ENCODE measurements around the gene DHRS12. TPM values are rescaled to one million over a fixed set of nuclear protein-coding genes. Genes with fewer than 3 reads are reported as not detected.

DHRS12 gene
- total and polyA plus RNA-seq, 2 experiments from 2014 or later, result 5.5 to 15.7 TPM

DNA sequence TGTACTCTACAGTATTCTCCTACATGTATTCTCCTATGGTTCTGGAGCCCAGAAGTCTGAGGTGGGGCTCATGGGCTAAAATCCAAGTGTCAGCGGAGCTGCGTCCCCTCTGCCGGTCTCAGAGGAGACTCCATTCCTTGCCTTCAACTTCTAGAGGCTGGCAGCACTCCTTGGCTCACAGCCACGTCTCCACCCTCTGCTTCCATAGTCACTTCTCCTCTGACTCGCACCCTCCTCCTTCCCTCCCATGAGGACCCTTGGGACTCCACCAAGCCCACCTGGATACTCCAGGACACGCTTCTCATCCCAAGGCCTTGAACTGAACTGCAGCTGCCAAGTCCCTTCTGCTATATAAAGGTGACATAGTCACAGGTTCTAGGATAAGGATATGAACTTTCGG is 27.8 kb downstream of the DHRS12 start:
- H3K27ac ChIP-seq, result no peak overlapping the region
- no peaks in the 10 kb centered on the region for H3K4me1 ChIP-seq (ENCODE audit: low read depth)
- H3K36me3 ChIP-seq, result no peaks in the 10 kb centered on the region
- H3K27me3 ChIP-seq, result no peaks in the 10 kb centered on the region
- H3K9me3 ChIP-seq (ENCODE audit: low read depth), result no peaks in the 10 kb centered on the region
- TF ChIP-seq CTCF (IDR thresholded peaks at IDR 0.05; ENCODE audit: low read depth, low read length), result no peak
- DNase-seq (ENCODE audit: low read depth in 1 of 2, low spot score in 1 of 2), result no peak
- H3K4me3 ChIP-seq, result no peak overlapping the region

DNA sequence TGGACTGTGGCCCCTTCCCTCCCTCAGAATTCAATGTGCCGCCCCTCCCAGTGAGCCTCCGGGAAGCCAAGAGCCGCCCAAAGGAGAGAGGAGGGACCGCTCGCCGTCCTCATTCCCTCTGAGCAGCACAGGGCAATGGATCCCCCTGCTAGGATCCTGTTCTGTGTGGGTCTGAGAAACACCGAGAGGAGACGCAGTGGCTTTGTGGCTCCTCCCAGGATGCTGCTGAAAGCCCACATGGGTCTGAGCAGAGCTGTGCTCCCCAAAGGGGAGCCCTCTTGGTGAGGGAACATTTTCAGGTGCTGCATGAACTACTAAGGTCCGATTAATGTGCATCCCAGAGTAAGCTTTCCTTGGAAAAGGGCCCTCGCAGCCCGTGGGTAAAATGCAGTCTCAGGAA is 30.4 kb downstream of the DHRS12 start:
- Histone ChIP-seq H3K27ac (no peak overlapping the region), H3K9me3 (ENCODE audit: low read depth) (no peaks in the 10 kb centered on the region), H3K36me3 (no peaks in the 10 kb centered on the region), H3K4me3 (no peak overlapping the region), H3K27me3 (no peaks in the 10 kb centered on the region), H3K4me1 (ENCODE audit: low read depth) (peaks cover 13% of the 10 kb centered on the region)
- no peak for DNase-seq (ENCODE audit: low read depth in 1 of 2, low spot score in 1 of 2)
- no peak for TF ChIP-seq CTCF (IDR thresholded peaks at IDR 0.05; ENCODE audit: low read depth, low read length)

- Histone ChIP-seq H3K27me3 (no peaks in the 10 kb centered on the region), H3K4me3 (no peak overlapping the region), H3K9me3 (ENCODE audit: low read depth) (no peaks in the 10 kb centered on the region), H3K27ac (no peak overlapping the region), H3K36me3 (no peaks in the 10 kb centered on the region), H3K4me1 (ENCODE audit: low read depth) (peaks cover 19% of the 10 kb centered on the region)
- DNase-seq (ENCODE audit: low read depth in 1 of 2, low spot score in 1 of 2), result no peak
- TF ChIP-seq CTCF (IDR thresholded peaks at IDR 0.05; ENCODE audit: low read depth, low read length), result no peak
These were observed 31.2 kb downstream of the DHRS12 start for GRCh38 chr13:51772781-51773180.

DNA sequence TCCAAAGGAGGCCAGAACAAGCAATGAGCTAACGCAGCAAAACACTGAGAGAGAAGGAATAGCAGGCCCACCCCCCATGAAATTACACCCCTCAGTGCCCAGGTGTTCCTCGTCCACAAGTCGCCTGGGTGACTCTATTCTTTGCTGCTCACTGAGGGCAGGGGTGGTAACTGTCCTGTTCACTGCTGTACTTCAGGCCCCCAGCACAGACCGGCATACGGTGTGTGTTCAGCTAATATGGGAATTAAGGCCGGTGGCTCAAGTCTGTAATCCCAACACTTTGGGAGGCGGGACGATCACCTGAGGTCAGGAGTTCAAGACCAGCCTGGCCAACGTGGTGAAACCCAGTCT is 31.9 kb downstream of the DHRS12 start:
- DNase-seq (ENCODE audit: low read depth in 1 of 2, low spot score in 1 of 2), result no peak
- no peaks in the 10 kb centered on the region for H3K9me3 ChIP-seq (ENCODE audit: low read depth)
- H3K4me1 ChIP-seq (ENCODE audit: low read depth), result peaks cover 19% of the 10 kb centered on the region
- H3K27me3 ChIP-seq, result no peaks in the 10 kb centered on the region
- H3K36me3 ChIP-seq, result no peaks in the 10 kb centered on the region
- H3K4me3 ChIP-seq, result no peak overlapping the region
- no peak for TF ChIP-seq CTCF (IDR thresholded peaks at IDR 0.05; ENCODE audit: low read depth, low read length)
- H3K27ac ChIP-seq, result no peak overlapping the region

DNA sequence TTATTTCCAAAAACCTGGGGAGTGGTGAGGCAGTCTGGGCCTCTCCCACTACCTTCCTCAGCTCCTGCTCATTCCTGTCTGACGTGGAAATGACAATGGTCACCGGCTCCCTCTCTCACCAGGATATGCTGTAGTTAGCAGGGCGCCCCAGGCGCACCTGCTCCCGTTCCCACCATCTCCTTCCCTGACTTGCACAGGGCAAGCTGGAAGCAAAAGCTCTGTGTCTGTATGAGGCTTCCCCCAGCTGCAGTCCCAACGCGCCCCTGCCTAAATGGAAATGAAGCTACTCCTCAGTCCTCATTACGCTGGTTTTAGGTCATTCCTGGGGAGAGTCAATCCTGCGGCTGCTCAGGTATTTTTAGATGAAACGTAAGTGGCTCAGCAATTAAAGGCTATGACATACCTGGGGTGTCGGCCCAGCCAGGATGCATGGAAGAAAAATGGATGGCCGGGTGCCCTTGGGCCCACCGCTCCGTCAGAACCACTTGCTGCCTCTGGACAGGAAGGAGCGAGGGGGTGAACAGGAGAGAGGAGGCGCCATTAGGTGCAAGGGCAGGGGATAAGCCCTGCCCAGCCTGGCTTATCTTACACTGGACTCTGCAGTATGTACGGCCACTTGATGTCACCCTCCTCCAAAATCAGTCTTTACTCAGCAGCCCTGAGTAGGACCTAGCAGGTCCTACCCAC is 32.4 kb downstream of the DHRS12 start:
- TF ChIP-seq CTCF (IDR thresholded peaks at IDR 0.05; ENCODE audit: low read depth, low read length), result no peak
- peaks cover 19% of the 10 kb centered on the region for H3K4me1 ChIP-seq (ENCODE audit: low read depth)
- no peaks in the 10 kb centered on the region for H3K36me3 ChIP-seq
- no peak overlapping the region for H3K4me3 ChIP-seq
- DNase-seq (ENCODE audit: low read depth in 1 of 2, low spot score in 1 of 2), result peak in 1 of 2 donors; percentile 45
- no peaks in the 10 kb centered on the region for H3K9me3 ChIP-seq (ENCODE audit: low read depth)
- H3K27me3 ChIP-seq, result no peaks in the 10 kb centered on the region
- no peak overlapping the region for H3K27ac ChIP-seq
